MCF 10A (cell line): Measurements from ENCODE around the gene KNSTRN. TPM values are rescaled to one million over a fixed set of nuclear protein-coding genes. Genes with fewer than 3 reads are reported as not detected.
A peak's percentile ranks its signal among the peaks of the same experiment; 100 is the strongest.

Experiments used
- BruUV-seq: library from RNA; stranded (reverse); fragments of 400-500 nt; replicated peaks from 2 replicates; lab custom pipeline; 2021; lab: Mats Ljungman, UMichigan
- CTCF ChIA-PET: fragments of 300-600 bp; sonication (Branson Sonifier 250); formaldehyde crosslinking; extraction: SDS; loops from one replicate; lab custom pipeline; 2021; ENCODE audit warnings: antibody characterized with exemption, inconsistent platforms; lab: Yijun Ruan, JAX
- POLR2A ChIA-PET: fragments of 300-600, 350-650 bp; sonication (Branson Sonifier 250); formaldehyde crosslinking; extraction: SDS; loops from one replicate; lab custom pipeline; 2020; ENCODE audit warnings: antibody characterized with exemption, inconsistent platforms; lab: Yijun Ruan, JAX
- DNase-seq: peaks from one replicate; pipeline ENCODE4 v3.0.0-alpha.2; 2018; ENCODE audit not compliant: unreplicated experiment
- H3K27ac Mint-ChIP-seq: one replicate; pipeline ENCODE4 v1.8.0; 2022; ENCODE audit warnings: mild to moderate bottlenecking, low read depth, mixed read lengths; ENCODE audit not compliant: unreplicated experiment
- H3K27me3 Mint-ChIP-seq: one replicate; pipeline ENCODE4 v1.8.0; 2022; ENCODE audit warnings: mixed read lengths; ENCODE audit not compliant: insufficient read depth, unreplicated experiment
- H3K36me3 Mint-ChIP-seq: one replicate; pipeline ENCODE4 v1.8.0; 2022; ENCODE audit warnings: mild to moderate bottlenecking, moderate library complexity, mixed read lengths; ENCODE audit not compliant: insufficient read depth, unreplicated experiment
- H3K4me1 Mint-ChIP-seq: one replicate; pipeline ENCODE4 v1.8.0; 2022; ENCODE audit warnings: mixed read lengths; ENCODE audit not compliant: insufficient read depth, unreplicated experiment
- H3K4me3 Mint-ChIP-seq: one replicate; pipeline ENCODE4 v1.8.0; 2022; ENCODE audit warnings: mild to moderate bottlenecking, moderate library complexity, mixed read lengths; ENCODE audit not compliant: unreplicated experiment
- H3K9me3 Mint-ChIP-seq: one replicate; pipeline ENCODE4 v1.8.0; 2022; ENCODE audit warnings: mixed read lengths; ENCODE audit not compliant: unreplicated experiment
- CTCF ChIP-seq: fragments of 200-600 bp; IDR thresholded peaks from one replicate; pipeline ENCODE4 v1.8.0; 2022; ENCODE audit warnings: antibody characterized with exemption, mild to moderate bottlenecking; ENCODE audit not compliant: unreplicated experiment
- intact Hi-C: fragments of 100-400 bp; cut with micrococcal nuclease; formaldehyde crosslinking; loops from 2 replicates; pipeline ENCODE4 v1.14.1; 2022
- total RNA-seq: library from RNA; stranded (reverse); gene quantifications from 2 replicates; pipeline ENCODE4 v1.2.3, GENCODE V29; 2022

KNSTRN gene
- total RNA-seq, 1 experiment from 2014 or later, result 47.4 TPM

- intact Hi-C loops, result no loop called here
- H3K4me1 Mint-ChIP-seq, result peaks cover 6% of the 10 kb centered on the region
- H3K27me3 Mint-ChIP-seq, result no peaks in the 10 kb centered on the region
- BruUV-seq, result no TSS peak
- peaks cover 7% of the 10 kb centered on the region for H3K36me3 Mint-ChIP-seq
- DNase-seq, result no peak
- ChIA-PET CTCF (interaction anchor here (0.6 to 8.1 kb wide), 22 partner anchors 9 to 289 kb away, joined by 3 to 112 read pairs (median 10); partner anchors contain the start of genes CCDC9B, DISP2 and KNSTRN), POLR2A (interaction anchor here (0.6 to 1.6 kb wide), 5 partner anchors 22 to 44 kb away, joined by 3 to 7 read pairs (median 4); no protein-coding TSS in a partner anchor)
- no peak for TF ChIP-seq CTCF
- H3K27ac Mint-ChIP-seq, result no peak overlapping the region
- H3K4me3 Mint-ChIP-seq, result no peak overlapping the region
- H3K9me3 Mint-ChIP-seq, result no peaks in the 10 kb centered on the region
Observed at GRCh38 chr15:40366457-40367370, 15.8 kb upstream of the KNSTRN start.

- Mint-ChIP-seq H3K9me3 (no peaks in the 10 kb centered on the region), H3K36me3 (peaks cover 7% of the 10 kb centered on the region), H3K27me3 (no peaks in the 10 kb centered on the region), H3K4me3 (peak overlapping the region; percentile 64), H3K27ac (peak overlapping the region; percentile 91), H3K4me1 (peaks cover 6% of the 10 kb centered on the region)
- no peak for DNase-seq
- ChIA-PET POLR2A (interaction anchor here (0.8 to 2.8 kb wide), 6 partner anchors 12 to 150 kb away, joined by 3 to 10 read pairs (median 5); partner anchors contain the start of gene KNSTRN), CTCF (interaction anchor here (0.7 to 8.1 kb wide), 26 partner anchors 10 to 320 kb away, joined by 3 to 112 read pairs (median 10); partner anchors contain the start of genes CCDC9B, DISP2, INAFM2 and KNSTRN)
- intact Hi-C loops, result no loop called here
- BruUV-seq, result no TSS peak
- no peak for TF ChIP-seq CTCF
Observed at GRCh38 chr15:40367371-40367685, 15.2 kb upstream of the KNSTRN start.

GRCh38 chr15:40367686-40368611, 14.6 kb upstream of the KNSTRN start:
- Mint-ChIP-seq H3K27ac (peak overlapping the region; percentile 91), H3K4me1 (peaks cover 6% of the 10 kb centered on the region), H3K27me3 (no peaks in the 10 kb centered on the region), H3K9me3 (no peaks in the 10 kb centered on the region), H3K4me3 (peak overlapping the region; percentile 64), H3K36me3 (peaks cover 7% of the 10 kb centered on the region)
- ChIA-PET CTCF (interaction anchor here (0.6 to 8.1 kb wide), 38 partner anchors 11 to 1661 kb away, joined by 3 to 112 read pairs (median 6); partner anchors contain the start of genes CCDC9B, DISP2, INAFM2 and IVD), POLR2A (interaction anchor here (0.8 to 2.8 kb wide), 7 partner anchors 12 to 150 kb away, joined by 3 to 10 read pairs (median 4); partner anchors contain the start of gene KNSTRN)
- TF ChIP-seq CTCF, result peak; percentile 78
- no TSS peak for BruUV-seq
- DNase-seq, result peak; percentile 90
- intact Hi-C loops, result loop anchor here (1.0 kb wide), 5 partner anchors 24 to 89 kb away; partner anchors contain the start of gene CCDC9B
